DMS53 (cell line): ENCODE measurements around the gene FTSJ1.

ENCODE experiments used
- DNase-seq: peaks from one replicate; lab custom pipeline; 2025; lab: John Stamatoyannopoulos, UW

Gene FTSJ1

DNA sequence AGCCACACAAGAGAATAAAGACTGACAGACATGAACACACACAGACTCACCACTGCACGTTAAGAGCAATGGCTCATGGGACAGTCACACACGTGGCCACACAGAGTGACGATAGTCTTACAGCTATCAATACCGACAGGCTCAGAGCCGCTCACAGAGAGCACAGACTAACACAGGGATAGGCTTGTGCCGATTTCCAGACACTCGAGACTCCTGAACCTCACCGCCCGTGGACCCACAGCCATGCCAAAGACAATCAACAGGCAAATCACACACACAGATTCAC lies 5.2 kb upstream of the FTSJ1 start:
- no peak for DNase-seq

GRCh38 chrX:48471504-48471903 lies 4.5 kb upstream of the FTSJ1 start:
- DNase-seq: no peak

DNA sequence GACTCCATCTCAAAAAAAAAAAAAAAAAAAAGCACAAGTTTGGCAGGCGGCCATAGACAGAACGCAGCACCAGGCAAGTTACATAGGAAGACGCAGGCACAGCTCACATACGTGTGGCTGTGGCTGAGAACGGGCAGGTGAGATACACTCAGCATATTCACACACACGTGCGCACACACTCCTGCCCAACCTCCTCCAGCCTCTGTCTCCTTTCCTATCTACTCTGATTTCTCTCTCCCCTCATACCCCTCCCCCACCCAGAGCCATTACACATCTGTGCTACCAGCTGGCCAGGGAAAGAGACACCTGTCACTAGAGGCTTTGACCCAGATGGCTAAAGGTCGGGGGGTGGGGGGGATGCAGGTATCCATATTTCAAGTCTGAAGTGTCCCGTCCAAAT lies 3.8 kb upstream of the FTSJ1 start:
- peak; percentile 59 for DNase-seq

GRCh38 chrX:48472851-48473703 lies 2.9 kb upstream of the FTSJ1 start:
- no peak for DNase-seq

GRCh38 chrX:48473704-48473990 lies 2.4 kb upstream of the FTSJ1 start:
- no peak for DNase-seq

GRCh38 chrX:48474127-48474526 lies 1.9 kb upstream of the FTSJ1 start:
- peak; percentile 17 for DNase-seq

DNA sequence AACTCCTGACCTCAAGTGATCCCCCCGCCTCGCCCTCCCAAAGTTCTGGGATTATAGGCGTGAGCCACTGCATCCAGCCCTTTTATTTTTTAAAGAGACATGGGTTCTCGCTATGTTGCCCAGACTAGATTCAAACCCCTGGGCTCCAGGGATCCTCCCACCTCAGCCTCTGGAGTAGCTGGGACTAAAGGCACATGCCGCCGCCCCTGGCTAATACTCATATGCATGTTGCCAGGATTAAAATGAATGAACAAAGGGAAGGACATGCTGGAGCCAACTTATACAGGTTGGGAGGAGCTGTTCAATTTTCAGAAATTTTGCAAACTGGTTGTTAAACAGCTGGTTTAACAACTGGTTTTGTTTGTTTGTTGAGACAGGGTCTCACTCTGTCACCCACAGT lies 1.4 kb upstream of the FTSJ1 start:
- no peak for DNase-seq

- DNase-seq: peak; percentile 60
These were observed 703 bp upstream of the FTSJ1 start for GRCh38 chrX:48475296-48475695.

- no peak for DNase-seq
These were observed 920 bp downstream of the FTSJ1 start for GRCh38 chrX:48476919-48477318.

- no peak for DNase-seq
These were observed 2.2 kb downstream of the FTSJ1 start for GRCh38 chrX:48477960-48478755.

DNA sequence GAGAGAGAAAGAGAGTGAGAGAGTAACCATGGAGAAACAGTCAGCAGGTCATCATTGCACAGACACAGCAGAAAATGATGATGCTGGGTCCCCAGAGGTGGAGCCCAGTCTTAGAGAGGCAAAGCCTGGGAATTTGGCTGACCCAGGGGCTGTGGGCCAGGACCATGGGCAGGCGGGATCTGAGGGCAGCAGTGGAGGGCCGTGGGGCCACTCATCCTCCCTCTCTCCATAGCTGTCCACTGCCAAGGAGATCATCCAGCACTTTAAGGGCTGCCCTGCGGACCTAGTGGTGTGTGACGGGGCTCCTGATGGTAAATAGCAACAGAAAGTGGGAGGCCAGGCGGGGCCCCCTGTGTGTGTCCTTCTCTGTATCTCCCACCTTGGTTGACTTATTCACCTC lies 2.8 kb downstream of the FTSJ1 start:
- DNase-seq: no peak

DNA sequence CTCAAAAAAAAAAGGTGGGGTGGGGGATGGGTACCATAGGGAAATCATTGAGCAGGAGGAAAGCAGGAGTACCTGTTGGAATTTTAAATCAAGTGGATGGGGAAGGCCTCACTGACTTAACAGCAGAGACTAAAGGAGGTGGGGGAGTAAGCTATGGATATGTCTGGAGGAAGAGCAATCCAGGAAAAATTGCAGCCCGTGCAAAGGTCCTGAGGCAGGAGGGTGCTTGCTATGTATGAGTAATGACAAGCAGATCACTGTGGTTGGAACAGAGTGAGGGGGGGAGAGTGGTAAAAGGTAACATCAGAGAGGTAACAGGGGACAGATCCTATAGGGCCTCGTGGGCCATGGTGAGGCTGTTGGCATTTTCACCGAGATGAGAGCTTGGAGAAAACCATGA lies 4.1 kb downstream of the FTSJ1 start:
- DNase-seq: no peak

- no peak for DNase-seq
These were observed 4.6 kb downstream of the FTSJ1 start for GRCh38 chrX:48480583-48480982.

DNA sequence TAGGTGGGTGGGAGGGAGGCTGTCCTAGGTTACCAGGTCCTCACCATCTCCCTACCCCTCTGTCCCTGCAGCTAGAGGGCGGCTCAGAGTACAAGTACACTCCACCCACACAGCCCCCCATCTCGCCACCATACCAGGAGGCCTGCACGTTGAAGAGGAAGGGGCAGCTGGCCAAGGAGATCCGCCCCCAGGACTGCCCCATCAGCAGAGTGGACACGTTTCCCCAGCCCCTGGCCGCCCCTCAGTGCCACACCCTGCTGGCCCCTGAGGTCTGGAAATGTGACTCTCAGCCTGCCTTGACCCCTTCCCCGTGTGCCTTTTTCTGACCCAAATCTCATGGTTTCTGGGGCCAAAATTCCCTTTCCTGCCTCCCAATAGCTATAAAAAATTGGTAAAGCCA lies 6.5 kb downstream of the FTSJ1 start:
- no peak for DNase-seq

DNA sequence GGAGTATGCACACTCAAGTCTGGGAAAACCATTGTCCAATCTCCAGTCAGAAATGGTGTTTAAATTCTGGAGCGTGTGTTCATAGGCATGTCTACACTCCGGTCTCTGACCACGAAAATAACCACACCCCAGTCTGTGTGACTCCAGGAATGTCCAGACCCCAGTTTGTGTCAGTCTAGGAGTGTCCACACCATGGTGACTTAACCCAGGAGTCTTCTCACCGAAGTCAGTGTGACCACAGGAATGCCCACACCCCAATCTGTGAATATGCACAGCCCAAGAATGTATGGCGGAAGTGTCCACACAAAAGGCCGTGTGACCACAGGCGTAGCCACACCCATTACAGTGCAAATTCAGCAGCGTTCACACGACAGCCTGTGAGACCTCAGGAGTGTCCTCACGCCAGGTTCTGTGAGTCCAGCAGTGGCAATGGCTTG lies 11.4 kb downstream of the FTSJ1 start:
- no peak for DNase-seq

- no peak for DNase-seq
These were observed 12.0 kb downstream of the FTSJ1 start for GRCh38 chrX:48488034-48488433.

- no peak for DNase-seq
These were observed 13.3 kb downstream of the FTSJ1 start for GRCh38 chrX:48489296-48489695.

DNA sequence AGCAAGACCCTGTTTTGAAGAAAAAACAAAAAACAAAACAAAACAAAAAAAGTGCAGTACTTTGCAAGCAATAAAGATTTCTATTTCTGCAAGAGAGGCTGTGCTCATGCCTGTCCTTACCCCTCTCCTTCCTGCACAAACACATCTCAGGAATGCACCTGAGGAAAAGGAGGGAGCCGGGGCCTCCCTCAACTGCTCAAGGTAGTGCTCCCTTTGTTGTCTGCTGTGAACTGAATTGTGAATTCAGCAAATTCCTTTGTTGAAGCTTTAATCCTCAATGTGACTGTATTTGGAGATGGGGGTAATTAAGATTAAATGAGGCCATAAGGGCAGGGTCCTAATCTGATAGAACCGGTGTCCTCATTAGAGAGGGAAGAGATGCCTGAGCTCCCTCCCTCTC lies 13.9 kb downstream of the FTSJ1 start:
- no peak for DNase-seq

GRCh38 chrX:48490661-48491060 lies 14.7 kb downstream of the FTSJ1 start:
- DNase-seq: no peak

DNA sequence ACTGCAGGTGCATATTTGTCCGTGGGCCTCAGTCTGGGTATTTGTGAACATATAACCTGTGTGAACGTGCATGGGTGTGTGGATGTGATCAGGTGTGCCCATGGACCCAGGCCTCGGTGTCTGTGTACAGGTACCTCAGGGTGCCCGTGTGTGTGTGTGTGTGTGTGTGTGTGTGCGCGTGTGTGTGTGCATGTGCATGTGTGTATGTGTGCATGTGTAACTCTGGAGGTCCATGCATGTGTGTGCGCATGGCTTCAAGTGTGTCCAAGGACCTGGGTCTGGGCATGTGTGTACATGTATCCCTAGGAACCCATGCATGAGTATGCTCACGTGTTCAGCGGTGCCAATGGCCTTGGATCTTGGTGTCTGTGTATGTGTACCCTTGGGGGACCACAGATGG lies 15.8 kb downstream of the FTSJ1 start:
- DNase-seq: no peak

DNA sequence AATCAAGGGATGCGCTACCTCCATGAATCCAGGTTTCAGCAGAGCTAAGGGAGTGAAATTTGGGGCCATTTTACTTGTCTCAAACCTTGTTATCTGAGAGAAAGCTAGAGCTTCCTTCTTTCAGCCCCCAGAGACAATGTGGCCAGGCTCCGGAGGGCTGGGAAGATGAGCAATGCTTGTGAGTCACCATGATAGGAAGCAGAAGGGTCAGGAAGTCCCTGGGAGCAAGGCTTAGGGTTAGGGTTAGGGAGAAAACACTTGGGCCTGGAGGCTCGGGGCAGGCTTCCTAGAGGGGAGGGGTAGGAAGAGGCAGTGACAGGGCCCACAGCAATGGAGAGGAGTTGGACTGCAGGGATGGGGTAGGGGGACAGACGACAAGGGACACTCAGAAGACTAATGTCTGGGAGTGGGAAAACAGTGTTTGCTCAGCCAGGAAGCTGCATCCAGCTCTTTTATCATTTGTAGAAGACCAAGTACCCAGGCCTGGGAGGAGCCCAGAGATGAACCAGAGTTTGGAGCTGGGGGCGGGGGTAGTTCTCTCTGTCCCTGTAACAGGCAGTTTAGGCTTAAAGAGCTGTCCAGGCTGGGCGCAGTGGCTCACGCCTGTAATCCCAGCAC lies 16.4 kb downstream of the FTSJ1 start:
- DNase-seq: no peak

GRCh38 chrX:48493890-48494364 lies 17.9 kb downstream of the FTSJ1 start:
- peak; percentile 81 for DNase-seq

DNA sequence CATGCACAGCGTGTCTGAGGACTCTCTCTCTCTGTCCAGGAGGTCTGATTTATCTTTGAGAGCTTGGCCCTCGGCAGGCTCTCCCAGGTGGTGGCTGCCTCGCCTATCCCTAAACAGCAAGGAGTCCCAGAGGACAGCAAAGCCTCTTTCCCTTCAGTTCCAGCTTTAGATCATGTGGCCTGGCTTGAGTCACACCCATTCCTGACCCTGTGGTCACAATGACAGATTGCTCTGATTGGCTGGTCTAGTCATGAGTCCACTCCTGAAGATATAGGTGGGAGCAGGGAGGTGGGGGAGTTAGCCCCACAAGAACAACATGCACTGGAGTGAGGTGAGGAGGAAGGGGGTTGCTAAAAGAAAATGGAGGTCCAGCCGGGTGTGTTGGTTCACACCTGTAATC lies 20.7 kb downstream of the FTSJ1 start:
- DNase-seq: no peak
